Activated T-helper 17 cell treated with anti-CD3 and anti-CD28 coated beads, Interleukin-2, amount 50 U/mL, for 72 hours (primary cell): ENCODE measurements around the gene JUNB. TPM values are rescaled to one million over a fixed set of nuclear protein-coding genes. Genes with fewer than 3 reads are reported as not detected.
A peak's percentile ranks its signal among the peaks of the same experiment; 100 is the strongest.
"Not testable (repeated sequence)": the region's sequence is repeated elsewhere in the genome, so short reads cannot be mapped to it uniquely, and the experiment has no call there.

Experiments
- ATAC-seq: fragments of 150-1000 bp; cut with Tn5 transposase; replicated peaks from 2 replicates; pipeline ENCODE4 v1.10.0; 2021; ENCODE audit warnings: mild to moderate bottlenecking, moderate library complexity
- H3K27ac Mint-ChIP-seq: one replicate; pipeline ENCODE4 v1.8.0; 2022; ENCODE audit warnings: mixed read lengths
- H3K27me3 Mint-ChIP-seq: one replicate; pipeline ENCODE4 v1.8.0; 2022; ENCODE audit warnings: mixed read lengths
- H3K36me3 Mint-ChIP-seq: one replicate; pipeline ENCODE4 v1.8.0; 2022; ENCODE audit warnings: low read depth, mild to moderate bottlenecking, mixed read lengths
- H3K4me1 Mint-ChIP-seq: one replicate; pipeline ENCODE4 v1.8.0; 2022; ENCODE audit warnings: mixed read lengths
- H3K4me3 Mint-ChIP-seq: one replicate; pipeline ENCODE4 v1.8.0; 2022; ENCODE audit warnings: mild to moderate bottlenecking, mixed read lengths
- H3K9me3 Mint-ChIP-seq: one replicate; pipeline ENCODE4 v1.8.0; 2022; ENCODE audit warnings: mixed read lengths
- total RNA-seq, 2 donors: library from RNA; stranded (reverse); gene quantifications; one replicate each; pipeline ENCODE4 v1.2.3, GENCODE V29; 2022

Gene JUNB
- total RNA-seq, 2 donors from 2014 or later = 328 to 586 TPM

DNA sequence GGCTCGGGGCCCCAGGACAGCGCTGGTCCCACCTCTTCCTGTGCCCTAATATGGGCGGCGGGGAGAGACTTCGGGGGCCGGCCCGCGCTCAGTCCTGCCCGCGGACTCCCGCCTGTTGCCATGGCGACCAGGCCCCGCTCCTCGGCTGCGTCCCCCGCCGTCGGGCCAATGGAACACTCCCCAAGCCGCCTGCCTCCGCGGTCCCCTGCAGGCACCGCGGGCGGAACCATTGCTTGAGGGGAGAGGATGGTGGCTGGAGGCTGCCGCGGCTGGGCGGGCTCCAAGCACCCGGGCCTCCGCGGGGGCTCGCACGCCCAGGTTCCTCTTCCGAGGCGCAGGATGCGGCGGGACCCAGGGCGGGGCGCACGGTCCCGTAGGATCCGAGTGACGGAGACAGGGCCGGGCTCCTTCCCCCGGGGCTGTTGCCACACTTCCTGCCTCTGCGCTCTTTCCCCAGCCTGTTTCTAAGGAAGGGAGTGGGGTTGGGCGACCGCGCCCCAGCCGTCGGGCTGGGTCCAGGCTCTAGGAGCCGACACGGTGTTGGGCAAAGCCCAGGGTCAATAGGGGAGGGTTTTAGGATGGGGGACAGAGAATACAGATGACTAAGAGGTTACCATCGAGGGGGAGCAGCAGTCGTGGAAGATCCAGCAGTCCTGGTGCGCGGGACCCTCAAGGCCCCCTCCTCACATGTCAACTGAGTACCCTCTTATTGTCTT lies 1.2 kb upstream of the JUNB start:
- Mint-ChIP-seq H3K27ac (peak overlapping the region; percentile 98), H3K9me3 (no peaks in the 10 kb centered on the region), H3K27me3 (no peaks in the 10 kb centered on the region), H3K4me1 (peaks cover 5% of the 10 kb centered on the region), H3K4me3 (peak overlapping the region; percentile 97), H3K36me3 (peaks cover 50% of the 10 kb centered on the region)
- ATAC-seq = peak; percentile 62

DNA sequence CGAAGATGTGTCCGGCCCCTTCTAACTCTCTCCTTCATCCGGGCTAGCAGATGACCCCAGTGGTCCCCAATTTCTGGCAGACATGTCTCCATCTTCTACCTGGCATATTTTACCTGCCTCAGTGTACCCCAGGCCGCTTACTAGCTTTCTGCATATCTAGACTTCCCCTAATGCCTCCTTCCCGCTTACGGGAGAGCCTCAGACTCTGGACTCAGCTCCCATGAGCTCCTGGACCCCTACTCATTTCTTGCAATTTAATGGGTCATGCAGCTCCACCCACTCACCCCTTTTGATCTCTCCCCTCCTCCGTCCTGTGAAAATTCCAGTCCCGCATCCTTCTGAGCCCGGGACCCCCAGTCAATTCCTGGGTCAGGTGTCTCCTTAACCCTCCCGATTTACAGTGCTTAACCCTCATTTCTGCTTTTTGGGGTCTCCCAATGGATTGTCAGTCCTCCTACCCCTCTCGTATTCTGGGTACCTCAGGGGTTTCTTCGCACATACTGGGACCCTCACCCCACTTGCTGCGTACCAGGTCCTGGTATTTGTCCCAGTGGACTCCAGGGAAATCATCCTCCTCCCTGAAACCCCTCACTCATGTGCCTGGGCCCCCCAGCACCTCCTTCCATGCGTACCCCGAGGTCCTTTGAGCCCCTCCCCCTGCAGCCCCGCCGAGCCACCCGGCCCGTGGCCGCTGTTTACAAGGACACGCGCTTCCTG lies 500 bp upstream of the JUNB start:
- Mint-ChIP-seq H3K27ac (peak overlapping the region; percentile 98), H3K4me3 (peak overlapping the region; percentile 97), H3K9me3 (no peaks in the 10 kb centered on the region), H3K27me3 (no peaks in the 10 kb centered on the region), H3K4me1 (peaks cover 8% of the 10 kb centered on the region), H3K36me3 (peaks cover 50% of the 10 kb centered on the region)
- ATAC-seq = no peak

DNA sequence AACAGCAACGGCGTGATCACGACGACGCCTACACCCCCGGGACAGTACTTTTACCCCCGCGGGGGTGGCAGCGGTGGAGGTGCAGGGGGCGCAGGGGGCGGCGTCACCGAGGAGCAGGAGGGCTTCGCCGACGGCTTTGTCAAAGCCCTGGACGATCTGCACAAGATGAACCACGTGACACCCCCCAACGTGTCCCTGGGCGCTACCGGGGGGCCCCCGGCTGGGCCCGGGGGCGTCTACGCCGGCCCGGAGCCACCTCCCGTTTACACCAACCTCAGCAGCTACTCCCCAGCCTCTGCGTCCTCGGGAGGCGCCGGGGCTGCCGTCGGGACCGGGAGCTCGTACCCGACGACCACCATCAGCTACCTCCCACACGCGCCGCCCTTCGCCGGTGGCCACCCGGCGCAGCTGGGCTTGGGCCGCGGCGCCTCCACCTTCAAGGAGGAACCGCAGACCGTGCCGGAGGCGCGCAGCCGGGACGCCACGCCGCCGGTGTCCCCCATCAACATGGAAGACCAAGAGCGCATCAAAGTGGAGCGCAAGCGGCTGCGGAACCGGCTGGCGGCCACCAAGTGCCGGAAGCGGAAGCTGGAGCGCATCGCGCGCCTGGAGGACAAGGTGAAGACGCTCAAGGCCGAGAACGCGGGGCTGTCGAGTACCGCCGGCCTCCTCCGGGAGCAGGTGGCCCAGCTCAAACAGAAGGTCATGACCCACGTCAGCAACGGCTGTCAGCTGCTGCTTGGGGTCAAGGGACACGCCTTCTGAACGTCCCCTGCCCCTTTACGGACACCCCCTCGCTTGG lies 966 bp downstream of the JUNB start:
- peaks cover 17% of the 10 kb centered on the region for H3K4me1 Mint-ChIP-seq
- H3K36me3 Mint-ChIP-seq = peaks cover 61% of the 10 kb centered on the region
- H3K4me3 Mint-ChIP-seq = peak overlapping the region; percentile 97
- H3K27me3 Mint-ChIP-seq = no peaks in the 10 kb centered on the region
- peak overlapping the region; percentile 98 for H3K27ac Mint-ChIP-seq
- H3K9me3 Mint-ChIP-seq = no peaks in the 10 kb centered on the region
- ATAC-seq = no peak

DNA sequence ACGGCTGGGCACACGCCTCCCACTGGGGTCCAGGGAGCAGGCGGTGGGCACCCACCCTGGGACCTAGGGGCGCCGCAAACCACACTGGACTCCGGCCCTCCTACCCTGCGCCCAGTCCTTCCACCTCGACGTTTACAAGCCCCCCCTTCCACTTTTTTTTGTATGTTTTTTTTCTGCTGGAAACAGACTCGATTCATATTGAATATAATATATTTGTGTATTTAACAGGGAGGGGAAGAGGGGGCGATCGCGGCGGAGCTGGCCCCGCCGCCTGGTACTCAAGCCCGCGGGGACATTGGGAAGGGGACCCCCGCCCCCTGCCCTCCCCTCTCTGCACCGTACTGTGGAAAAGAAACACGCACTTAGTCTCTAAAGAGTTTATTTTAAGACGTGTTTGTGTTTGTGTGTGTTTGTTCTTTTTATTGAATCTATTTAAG lies 1.6 kb downstream of the JUNB start:
- H3K4me1 Mint-ChIP-seq = peaks cover 17% of the 10 kb centered on the region
- ATAC-seq = no peak
- H3K36me3 Mint-ChIP-seq = peaks cover 67% of the 10 kb centered on the region
- H3K9me3 Mint-ChIP-seq = no peaks in the 10 kb centered on the region
- peak overlapping the region; percentile 98 for H3K27ac Mint-ChIP-seq
- peak overlapping the region; percentile 97 for H3K4me3 Mint-ChIP-seq
- H3K27me3 Mint-ChIP-seq = no peaks in the 10 kb centered on the region

DNA sequence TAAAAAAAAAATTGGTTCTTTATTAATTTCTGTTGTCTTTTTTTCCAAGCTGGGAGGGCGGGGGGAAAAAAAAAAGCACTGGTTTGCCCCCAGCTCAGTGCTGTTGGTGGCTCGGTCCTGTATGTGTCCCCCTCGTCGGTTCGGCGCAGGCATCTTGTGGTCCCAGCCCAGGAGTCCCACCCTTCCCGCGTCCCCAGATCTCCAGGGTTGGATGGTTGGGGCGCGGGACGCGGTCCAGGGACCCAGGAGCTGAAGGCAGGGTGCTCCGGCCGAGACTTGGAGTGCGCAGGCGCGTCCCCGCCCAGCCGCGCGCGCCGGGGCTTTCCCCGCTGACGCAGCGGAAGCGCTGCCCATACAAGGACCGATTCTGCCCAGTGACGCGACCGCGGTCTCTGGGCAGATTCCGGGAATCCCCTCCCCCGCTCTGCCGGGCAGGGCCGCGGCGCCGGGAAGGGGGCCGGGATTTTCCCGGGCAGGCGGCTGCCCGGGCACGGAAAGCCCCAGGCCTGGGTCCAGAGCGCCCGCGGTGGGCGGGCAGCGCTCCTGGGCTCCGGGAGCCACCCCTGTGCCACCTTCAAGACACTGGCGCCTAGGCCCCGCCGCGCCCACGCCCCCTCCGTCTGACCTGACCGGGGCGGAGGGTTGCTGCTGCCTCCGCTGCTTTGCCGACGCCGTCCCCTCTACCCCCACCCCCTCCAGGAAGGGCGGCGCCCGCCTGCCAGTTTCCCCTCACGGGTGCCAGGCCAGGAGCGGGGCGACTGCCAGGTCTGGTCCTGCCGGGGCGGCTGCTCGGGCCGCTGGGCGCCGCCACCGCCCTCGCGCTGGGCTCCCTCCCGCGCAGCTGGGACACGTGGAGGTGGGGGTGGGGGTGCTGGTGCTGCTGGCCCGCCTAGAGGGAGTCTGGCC lies 2.3 kb downstream of the JUNB start:
- H3K27ac Mint-ChIP-seq = peak overlapping the region; percentile 98
- peaks cover 70% of the 10 kb centered on the region for H3K36me3 Mint-ChIP-seq
- H3K4me1 Mint-ChIP-seq = peaks cover 17% of the 10 kb centered on the region
- H3K9me3 Mint-ChIP-seq = no peaks in the 10 kb centered on the region
- H3K27me3 Mint-ChIP-seq = no peaks in the 10 kb centered on the region
- H3K4me3 Mint-ChIP-seq = peak overlapping the region; percentile 97
- ATAC-seq = peak; percentile 40

DNA sequence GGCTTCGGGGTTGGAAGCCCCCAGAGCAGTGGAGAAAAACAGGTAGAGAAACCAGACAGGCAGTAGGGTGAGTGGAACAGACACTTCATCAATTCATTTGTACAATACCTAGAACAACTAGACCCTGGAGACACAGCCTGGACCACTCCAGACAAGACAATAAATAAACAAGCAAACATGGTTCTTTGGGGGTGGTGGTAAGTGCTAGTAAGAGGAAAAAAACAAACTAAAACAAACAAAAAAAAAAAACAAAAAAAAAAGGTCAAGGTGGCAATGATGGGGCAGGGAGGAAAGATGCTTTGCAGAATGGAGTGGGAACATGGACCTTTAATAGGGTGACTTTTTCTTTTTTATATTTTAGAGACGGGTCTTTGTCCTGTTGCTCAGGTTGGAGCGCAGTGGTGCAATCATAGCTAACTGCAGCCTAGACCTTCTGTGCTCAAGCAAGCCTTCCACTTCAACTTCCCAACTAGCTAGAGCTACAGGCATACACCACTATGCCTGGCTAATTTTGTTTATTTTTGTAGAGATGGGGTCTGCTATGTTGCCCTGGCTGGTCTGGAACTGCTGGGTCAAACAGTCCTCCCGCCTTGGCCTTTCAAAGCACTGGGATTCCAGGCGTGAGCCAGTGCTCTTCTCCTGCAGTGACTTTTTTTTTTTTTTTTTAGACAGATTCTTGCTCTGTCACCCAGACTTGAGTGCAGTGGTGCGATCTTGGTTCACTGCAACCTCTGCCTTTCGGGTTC lies 3.1 kb downstream of the JUNB start:
- peaks cover 17% of the 10 kb centered on the region for H3K4me1 Mint-ChIP-seq
- H3K4me3 Mint-ChIP-seq = peak overlapping the region; percentile 97
- no peaks in the 10 kb centered on the region for H3K27me3 Mint-ChIP-seq

DNA sequence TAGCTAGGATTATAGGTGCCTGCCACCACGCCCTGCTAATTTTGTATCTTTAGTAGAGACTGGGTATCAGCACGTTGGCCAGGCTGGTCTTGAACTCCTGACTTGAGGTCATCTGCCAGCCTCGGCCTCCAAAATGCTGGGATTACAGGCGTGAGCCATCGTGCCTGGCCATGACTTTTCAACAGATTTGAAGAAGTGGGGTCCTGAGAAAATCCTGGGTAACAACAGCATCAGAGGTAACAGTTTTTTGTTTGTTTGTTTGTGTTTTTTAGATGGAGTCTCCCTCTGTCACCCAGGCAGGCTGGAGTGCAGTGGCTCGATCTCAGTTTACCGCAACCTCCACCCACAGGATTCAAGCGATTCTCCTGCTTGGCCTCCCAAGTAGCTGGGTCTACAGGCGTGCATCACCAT lies 3.7 kb downstream of the JUNB start:
- ATAC-seq = no peak
- Mint-ChIP-seq H3K36me3 (peaks cover 76% of the 10 kb centered on the region), H3K4me1 (peaks cover 17% of the 10 kb centered on the region), H3K27ac (peak overlapping the region; percentile 94), H3K9me3 (no peaks in the 10 kb centered on the region), H3K27me3 (no peaks in the 10 kb centered on the region), H3K4me3 (peak overlapping the region; percentile 97)

More for the DNA sequence above, 3.1 kb downstream of the JUNB start:
- peak overlapping the region; percentile 94 for H3K27ac Mint-ChIP-seq
- H3K36me3 Mint-ChIP-seq = peaks cover 71% of the 10 kb centered on the region
- no peaks in the 10 kb centered on the region for H3K9me3 Mint-ChIP-seq
- ATAC-seq = no peak

DNA sequence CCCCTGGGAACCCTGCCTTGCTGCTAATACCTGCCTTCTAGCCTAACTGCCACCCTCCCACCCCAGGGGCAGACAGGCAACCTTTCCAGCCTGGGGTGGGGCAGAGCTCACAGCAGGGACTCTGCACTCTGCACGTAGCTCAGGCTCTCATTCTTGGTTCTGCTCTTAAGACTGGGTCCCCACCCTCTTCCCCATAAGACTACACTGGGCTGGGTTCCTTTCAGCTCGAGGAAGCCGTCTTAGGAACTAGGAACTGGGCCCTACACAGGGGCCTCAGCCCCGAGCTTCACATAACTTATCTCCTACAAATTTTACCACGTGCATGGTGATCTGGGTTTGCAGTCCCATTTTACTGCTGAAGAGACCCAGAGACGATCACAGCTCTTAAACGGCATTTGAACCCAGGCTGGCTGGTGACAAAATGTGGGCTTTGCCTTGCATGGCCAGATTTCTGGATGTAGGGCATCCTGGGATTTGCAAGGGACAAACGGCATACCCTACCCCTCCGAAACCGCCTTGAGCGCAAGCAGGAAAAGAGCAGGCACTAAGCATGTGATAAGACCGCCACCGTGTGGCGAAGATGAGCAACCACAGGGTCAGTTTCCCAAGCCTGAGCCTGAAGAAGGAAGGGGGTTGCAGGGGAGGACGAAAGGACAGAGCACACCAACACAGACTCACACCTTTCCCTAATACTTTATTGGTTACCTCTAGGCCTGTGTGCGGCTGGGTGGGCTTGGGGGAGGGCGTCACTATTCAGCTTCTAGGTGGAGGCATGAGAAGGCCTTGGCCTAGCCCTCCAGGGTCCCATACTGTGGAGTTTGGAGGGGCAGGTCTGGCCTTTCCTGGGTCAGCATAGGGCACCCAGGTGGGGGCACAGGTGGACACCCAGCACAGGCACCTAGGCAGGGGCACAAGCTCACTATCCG lies 5.1 kb downstream of the JUNB start:
- peak overlapping the region; percentile 97 for H3K4me3 Mint-ChIP-seq

DNA sequence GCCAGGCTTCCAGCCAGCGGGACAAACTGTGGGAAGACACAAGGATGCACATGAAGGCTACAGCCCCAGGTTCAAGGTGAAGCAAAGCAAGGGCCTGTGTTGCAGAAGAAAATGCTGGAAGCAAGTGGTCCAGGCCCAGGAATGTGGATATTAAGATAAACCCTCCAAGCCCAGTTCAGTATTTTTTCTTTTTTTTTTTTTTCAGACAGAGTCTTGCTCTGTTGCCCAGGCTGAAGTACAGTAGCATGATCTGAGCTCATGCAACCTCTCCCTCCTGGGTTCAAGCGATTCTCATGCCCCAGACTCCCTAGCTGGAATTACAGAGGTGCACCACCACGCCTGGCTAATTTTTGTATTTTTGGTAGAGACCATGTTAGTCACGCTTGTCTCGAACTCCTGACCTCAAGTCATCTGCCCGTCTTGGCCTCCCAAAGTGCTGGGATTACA lies 5.9 kb downstream of the JUNB start:
- H3K4me3 Mint-ChIP-seq = no peak overlapping the region
- no peaks in the 10 kb centered on the region for H3K27me3 Mint-ChIP-seq
- H3K9me3 Mint-ChIP-seq = no peaks in the 10 kb centered on the region
- no peak overlapping the region for H3K27ac Mint-ChIP-seq
- H3K4me1 Mint-ChIP-seq = peaks cover 18% of the 10 kb centered on the region
- no peak for ATAC-seq
- H3K36me3 Mint-ChIP-seq = peaks cover 73% of the 10 kb centered on the region

More for the DNA sequence above, 5.1 kb downstream of the JUNB start:
- Mint-ChIP-seq H3K4me1 (peaks cover 17% of the 10 kb centered on the region), H3K27ac (peak overlapping the region; percentile 81), H3K36me3 (peaks cover 80% of the 10 kb centered on the region), H3K9me3 (no peaks in the 10 kb centered on the region), H3K27me3 (no peaks in the 10 kb centered on the region)
- ATAC-seq = peak; percentile 11

DNA sequence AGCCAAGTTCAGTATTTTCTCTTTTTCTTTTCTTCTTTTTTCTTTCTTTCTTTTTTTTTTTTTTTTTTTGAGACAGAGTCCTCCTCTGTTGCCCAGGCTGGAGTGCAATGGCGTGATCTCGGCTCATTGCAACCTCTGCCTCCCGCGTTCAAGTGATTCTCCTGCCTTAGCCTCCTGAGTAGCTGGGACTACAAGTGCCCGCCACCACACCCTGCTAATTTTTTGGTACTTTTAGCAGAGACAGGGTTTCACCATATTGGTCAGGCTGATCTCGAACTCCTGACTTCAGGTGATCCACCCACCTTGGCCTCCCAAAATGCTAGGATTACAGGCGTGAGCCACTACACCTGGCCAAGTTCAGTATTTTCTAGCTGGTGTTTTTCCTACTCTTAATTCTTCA lies 6.3 kb downstream of the JUNB start:
- not testable (repeated sequence) for ATAC-seq, H3K27me3 Mint-ChIP-seq, H3K9me3 Mint-ChIP-seq, H3K4me3 Mint-ChIP-seq, H3K27ac Mint-ChIP-seq
- H3K36me3 Mint-ChIP-seq = peaks cover 69% of the 10 kb centered on the region
- H3K4me1 Mint-ChIP-seq = peaks cover 23% of the 10 kb centered on the region

DNA sequence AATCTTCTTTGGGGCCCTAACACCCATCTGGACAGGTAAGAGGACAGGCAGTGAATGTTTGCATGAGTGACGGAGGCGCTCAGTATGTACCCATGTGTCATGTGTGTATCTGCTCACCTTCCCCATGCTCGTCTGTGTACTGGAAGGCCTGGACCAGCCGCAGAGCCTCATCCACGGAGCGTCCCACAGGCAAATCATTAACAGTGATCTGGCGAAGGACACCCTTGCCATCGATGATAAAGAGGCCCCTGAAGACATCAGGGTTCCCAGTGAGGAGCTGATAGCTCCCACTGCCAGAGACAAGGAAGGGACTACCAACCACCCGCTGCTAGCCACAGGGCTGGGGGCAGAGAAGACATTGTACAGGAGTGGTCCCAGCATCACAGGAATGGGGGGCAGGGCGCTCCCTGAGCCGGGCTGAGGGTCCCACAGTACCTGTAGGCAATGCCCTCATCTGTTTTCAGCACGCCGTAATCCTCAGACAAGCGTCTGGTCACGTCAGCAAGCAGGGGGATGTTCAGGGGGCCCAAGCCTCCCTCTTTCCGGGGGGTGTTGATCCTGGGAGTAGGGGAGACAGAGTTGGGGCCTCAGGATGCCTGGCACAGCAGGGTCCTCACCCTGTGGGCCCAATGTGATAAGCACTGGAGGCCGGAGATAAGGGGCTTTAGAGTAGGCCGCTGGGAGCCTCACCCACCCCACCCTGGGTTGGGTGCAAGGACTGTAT lies 8.6 kb downstream of the JUNB start:
- Mint-ChIP-seq H3K27me3 (no peaks in the 10 kb centered on the region), H3K36me3 (peaks cover 50% of the 10 kb centered on the region), H3K27ac (no peak overlapping the region), H3K9me3 (no peaks in the 10 kb centered on the region), H3K4me1 (peaks cover 18% of the 10 kb centered on the region), H3K4me3 (peak overlapping the region; percentile 83)
- ATAC-seq = no peak

DNA sequence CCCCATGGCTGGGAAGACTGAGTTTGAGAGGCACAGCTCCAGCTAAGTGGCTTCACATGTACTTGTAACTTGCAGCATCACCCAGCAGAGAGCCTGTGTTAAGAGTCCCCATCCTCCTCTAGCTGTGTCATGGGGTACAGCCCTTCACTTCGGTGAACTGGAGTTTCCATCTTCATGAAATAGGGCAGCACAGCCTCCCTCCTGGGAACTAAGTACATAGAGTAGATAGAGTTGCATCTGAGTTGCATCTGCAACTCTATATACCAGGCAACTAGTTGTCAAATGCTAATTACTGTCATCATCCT lies 9.1 kb downstream of the JUNB start:
- Mint-ChIP-seq H3K27me3 (no peaks in the 10 kb centered on the region), H3K36me3 (peaks cover 50% of the 10 kb centered on the region), H3K4me3 (peak overlapping the region; percentile 83), H3K4me1 (peaks cover 18% of the 10 kb centered on the region), H3K9me3 (no peaks in the 10 kb centered on the region), H3K27ac (peak overlapping the region; percentile 75)
- ATAC-seq = no peak
